Measurements from ENCODE around the gene AIG1.

The AIG1 gene

GRCh38 chr6:143169440-143169839 lies 108.8 kb downstream of the AIG1 start:
- no peak for DNase-seq

GRCh38 chr6:143174516-143174915 lies 113.8 kb downstream of the AIG1 start:
- DNase-seq: no peak

- DNase-seq: no peak
Measured at GRCh38 chr6:143174951-143175350, 114.3 kb downstream of the AIG1 start.

- no peak for DNase-seq
Measured at GRCh38 chr6:143176090-143177021, 115.7 kb downstream of the AIG1 start.

GRCh38 chr6:143177706-143178105 lies 117.0 kb downstream of the AIG1 start:
- no peak for DNase-seq

GRCh38 chr6:143179096-143179495 lies 118.4 kb downstream of the AIG1 start:
- DNase-seq: no peak

GRCh38 chr6:143179901-143180612 lies 119.4 kb downstream of the AIG1 start:
- no peak for DNase-seq

- DNase-seq: no peak
Measured at GRCh38 chr6:143180826-143181225, 120.1 kb downstream of the AIG1 start.

- DNase-seq: no peak
Measured at GRCh38 chr6:143183666-143184065, 123.0 kb downstream of the AIG1 start.

- no peak for DNase-seq
Measured at GRCh38 chr6:143185288-143185687, 124.6 kb downstream of the AIG1 start.

- DNase-seq: no peak
Measured at GRCh38 chr6:143187238-143187923, 126.7 kb downstream of the AIG1 start.

GRCh38 chr6:143188292-143188691 lies 127.6 kb downstream of the AIG1 start:
- no peak for DNase-seq

- DNase-seq: no peak
Measured at GRCh38 chr6:143191361-143191760, 130.7 kb downstream of the AIG1 start.

- DNase-seq: no peak
Measured at GRCh38 chr6:143192766-143193165, 132.1 kb downstream of the AIG1 start.

- DNase-seq: no peak
Measured at GRCh38 chr6:143193571-143194094, 132.9 kb downstream of the AIG1 start.

- no peak for DNase-seq
Measured at GRCh38 chr6:143194095-143194589, 133.5 kb downstream of the AIG1 start.

- DNase-seq: no peak
Measured at GRCh38 chr6:143195349-143195845, 134.7 kb downstream of the AIG1 start.

GRCh38 chr6:143196525-143197225 lies 136.0 kb downstream of the AIG1 start:
- no peak for DNase-seq

- no peak for DNase-seq
Measured at GRCh38 chr6:143197377-143197776, 136.7 kb downstream of the AIG1 start.

GRCh38 chr6:143198312-143198711 lies 137.6 kb downstream of the AIG1 start:
- DNase-seq: no peak

GRCh38 chr6:143199291-143199690 lies 138.6 kb downstream of the AIG1 start:
- DNase-seq: no peak

- no peak for DNase-seq
Measured at GRCh38 chr6:143200167-143200770, 139.6 kb downstream of the AIG1 start.

All from activated CD4-positive, alpha-beta T cell treated with anti-CD3 and anti-CD28 coated beads for 4 hours (primary cell).